Measurements from ENCODE around the gene GRB10. TPM values are rescaled to one million over a fixed set of nuclear protein-coding genes. Genes with fewer than 3 reads are reported as not detected.

Gene GRB10
- polyA plus RNA-seq, 1 donor from 2014 or later = 78.4 TPM

DNA sequence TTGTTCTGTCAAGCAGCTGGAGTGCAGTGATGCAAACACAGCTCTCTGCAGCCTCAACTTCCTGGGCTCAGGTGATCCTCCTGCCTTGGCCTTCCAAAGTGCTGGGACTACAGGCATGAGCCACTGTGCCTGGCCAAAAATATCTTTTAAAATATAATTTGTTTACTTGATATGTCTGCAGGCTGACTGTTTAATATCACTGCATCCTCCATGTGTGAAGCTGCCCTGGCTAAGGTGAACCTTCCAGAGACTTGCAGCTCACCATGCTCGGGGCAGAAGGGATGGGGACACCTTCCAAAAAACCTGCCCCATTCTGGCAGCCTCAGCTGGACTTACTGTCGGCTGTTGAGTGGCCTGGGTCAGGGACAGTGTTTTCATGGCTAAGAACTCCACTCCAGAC lies 159.9 kb downstream of the GRB10 start:
- Histone ChIP-seq H3K9me3 (ENCODE audit: low read length) (no peaks in the 10 kb centered on the region), H2AFZ (ENCODE audit: low read depth, low read length) (no peak overlapping the region), H3K9me2 (ENCODE audit: insufficient read depth, low read length) (no peaks in the 10 kb centered on the region)

DNA sequence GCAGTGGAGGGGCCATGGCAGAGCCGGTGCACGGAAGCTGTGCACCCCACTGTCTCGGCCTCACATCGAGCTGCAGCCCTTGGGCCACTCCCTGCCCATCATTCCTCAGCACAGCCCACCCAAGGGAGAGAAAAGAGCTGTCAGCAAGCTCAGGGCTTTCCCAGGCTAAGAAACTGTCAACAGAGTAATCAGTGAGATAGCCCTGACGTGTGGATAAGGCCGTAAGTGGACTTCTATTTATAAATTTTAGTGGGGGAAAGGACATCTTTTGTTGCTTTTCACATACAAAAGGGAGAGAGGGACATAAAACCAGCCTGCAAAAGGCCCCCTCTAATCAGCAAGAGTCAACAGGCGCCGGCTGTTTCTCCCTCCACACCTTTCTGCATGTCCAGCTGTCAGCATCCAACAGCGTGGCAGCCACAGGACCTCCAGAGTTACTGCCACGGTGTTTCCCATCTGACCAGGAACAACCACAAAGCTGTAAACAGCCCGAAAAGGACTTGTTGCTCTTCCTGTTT lies 160.7 kb downstream of the GRB10 start:
- Histone ChIP-seq H3K4me3 (ENCODE audit: low read length) (no peak overlapping the region), H3K27ac (ENCODE audit: low read length) (no peak overlapping the region), H3K79me2 (replicated peaks; ENCODE audit: insufficient read depth, low read length) (no peaks in the 10 kb centered on the region), H3K36me3 (ENCODE audit: insufficient read depth, low read length) (no peaks in the 10 kb centered on the region), H3K27me3 (ENCODE audit: insufficient read depth, low read depth, low read length) (no peaks in the 10 kb centered on the region), H3K4me2 (ENCODE audit: low read length) (no peak overlapping the region), H4K20me1 (ENCODE audit: insufficient read depth) (no peaks in the 10 kb centered on the region), H3K9me2 (ENCODE audit: insufficient read depth, low read length) (no peaks in the 10 kb centered on the region), H2AFZ (ENCODE audit: low read depth, low read length) (no peak overlapping the region), H3K9ac (ENCODE audit: low read length) (no peak overlapping the region), H3F3A (ENCODE audit: insufficient read depth, low read length, poor library complexity, severe bottlenecking) (no peaks in the 10 kb centered on the region), H3K9me3 (ENCODE audit: low read length) (no peaks in the 10 kb centered on the region)
- TF ChIP-seq SMC3 (conservative IDR thresholded peaks at IDR 0.05; ENCODE audit: poor library complexity) (no peak), EP300 (conservative IDR thresholded peaks at IDR 0.05; ENCODE audit: poor library complexity, severe bottlenecking) (no peak), TAF1 (IDR thresholded peaks at IDR 0.05; ENCODE audit: low read depth) (no peak), EZH2 (IDR thresholded peaks at IDR 0.05; ENCODE audit: borderline replicate concordance, insufficient read depth, low read length, poor library complexity, severe bottlenecking) (no peak), MXI1 (conservative IDR thresholded peaks at IDR 0.05; ENCODE audit: poor library complexity, severe bottlenecking) (no peak), RAD21 (conservative IDR thresholded peaks at IDR 0.05) (no peak), POLR2AphosphoS5 (IDR thresholded peaks at IDR 0.05) (no peak)
- TF ChIP-seq, protein P1, sequence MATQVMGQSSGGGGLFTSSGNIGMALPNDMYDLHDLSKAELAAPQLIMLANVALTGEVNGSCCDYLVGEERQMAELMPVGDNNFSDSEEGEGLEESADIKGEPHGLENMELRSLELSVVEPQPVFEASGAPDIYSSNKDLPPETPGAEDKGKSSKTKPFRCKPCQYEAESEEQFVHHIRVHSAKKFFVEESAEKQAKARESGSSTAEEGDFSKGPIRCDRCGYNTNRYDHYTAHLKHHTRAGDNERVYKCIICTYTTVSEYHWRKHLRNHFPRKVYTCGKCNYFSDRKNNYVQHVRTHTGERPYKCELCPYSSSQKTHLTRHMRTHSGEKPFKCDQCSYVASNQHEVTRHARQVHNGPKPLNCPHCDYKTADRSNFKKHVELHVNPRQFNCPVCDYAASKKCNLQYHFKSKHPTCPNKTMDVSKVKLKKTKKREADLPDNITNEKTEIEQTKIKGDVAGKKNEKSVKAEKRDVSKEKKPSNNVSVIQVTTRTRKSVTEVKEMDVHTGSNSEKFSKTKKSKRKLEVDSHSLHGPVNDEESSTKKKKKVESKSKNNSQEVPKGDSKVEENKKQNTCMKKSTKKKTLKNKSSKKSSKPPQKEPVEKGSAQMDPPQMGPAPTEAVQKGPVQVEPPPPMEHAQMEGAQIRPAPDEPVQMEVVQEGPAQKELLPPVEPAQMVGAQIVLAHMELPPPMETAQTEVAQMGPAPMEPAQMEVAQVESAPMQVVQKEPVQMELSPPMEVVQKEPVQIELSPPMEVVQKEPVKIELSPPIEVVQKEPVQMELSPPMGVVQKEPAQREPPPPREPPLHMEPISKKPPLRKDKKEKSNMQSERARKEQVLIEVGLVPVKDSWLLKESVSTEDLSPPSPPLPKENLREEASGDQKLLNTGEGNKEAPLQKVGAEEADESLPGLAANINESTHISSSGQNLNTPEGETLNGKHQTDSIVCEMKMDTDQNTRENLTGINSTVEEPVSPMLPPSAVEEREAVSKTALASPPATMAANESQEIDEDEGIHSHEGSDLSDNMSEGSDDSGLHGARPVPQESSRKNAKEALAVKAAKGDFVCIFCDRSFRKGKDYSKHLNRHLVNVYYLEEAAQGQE (IDR thresholded peaks at IDR 0.05; ENCODE audit: borderline replicate concordance) = no peak
- TF ChIP-seq, protein P2, sequence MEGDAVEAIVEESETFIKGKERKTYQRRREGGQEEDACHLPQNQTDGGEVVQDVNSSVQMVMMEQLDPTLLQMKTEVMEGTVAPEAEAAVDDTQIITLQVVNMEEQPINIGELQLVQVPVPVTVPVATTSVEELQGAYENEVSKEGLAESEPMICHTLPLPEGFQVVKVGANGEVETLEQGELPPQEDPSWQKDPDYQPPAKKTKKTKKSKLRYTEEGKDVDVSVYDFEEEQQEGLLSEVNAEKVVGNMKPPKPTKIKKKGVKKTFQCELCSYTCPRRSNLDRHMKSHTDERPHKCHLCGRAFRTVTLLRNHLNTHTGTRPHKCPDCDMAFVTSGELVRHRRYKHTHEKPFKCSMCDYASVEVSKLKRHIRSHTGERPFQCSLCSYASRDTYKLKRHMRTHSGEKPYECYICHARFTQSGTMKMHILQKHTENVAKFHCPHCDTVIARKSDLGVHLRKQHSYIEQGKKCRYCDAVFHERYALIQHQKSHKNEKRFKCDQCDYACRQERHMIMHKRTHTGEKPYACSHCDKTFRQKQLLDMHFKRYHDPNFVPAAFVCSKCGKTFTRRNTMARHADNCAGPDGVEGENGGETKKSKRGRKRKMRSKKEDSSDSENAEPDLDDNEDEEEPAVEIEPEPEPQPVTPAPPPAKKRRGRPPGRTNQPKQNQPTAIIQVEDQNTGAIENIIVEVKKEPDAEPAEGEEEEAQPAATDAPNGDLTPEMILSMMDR (IDR thresholded peaks at IDR 0.05; ENCODE audit: poor library complexity, severe bottlenecking) = no peak

More for the DNA sequence above, 159.9 kb downstream of the GRB10 start:
- Histone ChIP-seq H3K9ac (ENCODE audit: low read length) (no peak overlapping the region), H3K4me2 (ENCODE audit: low read length) (no peak overlapping the region), H3K27ac (ENCODE audit: low read length) (no peak overlapping the region), H3F3A (ENCODE audit: insufficient read depth, low read length, poor library complexity, severe bottlenecking) (no peaks in the 10 kb centered on the region), H3K4me3 (ENCODE audit: low read length) (no peak overlapping the region), H4K20me1 (ENCODE audit: insufficient read depth) (no peaks in the 10 kb centered on the region), H3K36me3 (ENCODE audit: insufficient read depth, low read length) (no peaks in the 10 kb centered on the region), H3K27me3 (ENCODE audit: insufficient read depth, low read depth, low read length) (no peaks in the 10 kb centered on the region), H3K79me2 (replicated peaks; ENCODE audit: insufficient read depth, low read length) (no peaks in the 10 kb centered on the region)
- TF ChIP-seq TAF1 (IDR thresholded peaks at IDR 0.05; ENCODE audit: low read depth) (no peak), SMC3 (conservative IDR thresholded peaks at IDR 0.05; ENCODE audit: poor library complexity) (no peak), MXI1 (conservative IDR thresholded peaks at IDR 0.05; ENCODE audit: poor library complexity, severe bottlenecking) (no peak), EP300 (conservative IDR thresholded peaks at IDR 0.05; ENCODE audit: poor library complexity, severe bottlenecking) (no peak), RAD21 (conservative IDR thresholded peaks at IDR 0.05) (no peak), EZH2 (IDR thresholded peaks at IDR 0.05; ENCODE audit: borderline replicate concordance, insufficient read depth, low read length, poor library complexity, severe bottlenecking) (no peak)
- TF ChIP-seq, protein P2 (IDR thresholded peaks at IDR 0.05; ENCODE audit: poor library complexity, severe bottlenecking) = no peak
- TF ChIP-seq, protein P1 (IDR thresholded peaks at IDR 0.05; ENCODE audit: borderline replicate concordance) = no peak
